ENCODE results near the gene ZBED4.

GRCh38 chr22:49928555-49929210 lies 75.0 kb downstream of the ZBED4 start:
- TF ChIP-seq POLR2A (IDR thresholded peaks at IDR 0.05) (no peak), CTCF (IDR thresholded peaks at IDR 0.05) (no peak)

All from uterus (tissue), 2 donors.